Measurements from ENCODE around the gene PLCD4.

Gene PLCD4

DNA sequence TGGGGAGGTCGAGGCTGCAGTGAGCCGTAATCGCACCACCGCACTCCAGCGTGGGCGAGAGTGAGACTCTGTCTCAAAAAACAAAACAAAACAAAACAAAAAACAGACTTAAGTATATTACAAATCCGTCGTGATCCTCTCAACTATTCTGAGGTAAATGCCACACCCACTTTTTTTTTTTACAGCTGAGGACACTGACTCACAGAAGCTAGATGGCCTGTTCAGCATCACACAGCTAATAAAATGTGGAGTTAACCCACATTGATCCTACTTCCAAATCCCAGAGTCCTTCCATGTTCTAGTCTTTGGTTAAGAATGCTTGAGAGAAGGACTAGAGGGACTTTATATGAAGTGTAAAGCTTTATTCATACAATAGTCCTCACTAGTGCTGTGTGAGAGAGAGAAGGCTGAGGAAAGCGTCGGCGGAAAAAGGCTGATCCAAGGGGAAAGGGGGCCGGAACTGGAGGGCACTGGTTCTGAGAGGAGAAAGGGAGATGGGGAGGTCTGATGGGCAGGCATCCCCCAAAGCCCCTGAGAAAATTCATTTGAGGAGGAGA lies 63.5 kb downstream of the PLCD4 start:
- DNase-seq = no peak

DNA sequence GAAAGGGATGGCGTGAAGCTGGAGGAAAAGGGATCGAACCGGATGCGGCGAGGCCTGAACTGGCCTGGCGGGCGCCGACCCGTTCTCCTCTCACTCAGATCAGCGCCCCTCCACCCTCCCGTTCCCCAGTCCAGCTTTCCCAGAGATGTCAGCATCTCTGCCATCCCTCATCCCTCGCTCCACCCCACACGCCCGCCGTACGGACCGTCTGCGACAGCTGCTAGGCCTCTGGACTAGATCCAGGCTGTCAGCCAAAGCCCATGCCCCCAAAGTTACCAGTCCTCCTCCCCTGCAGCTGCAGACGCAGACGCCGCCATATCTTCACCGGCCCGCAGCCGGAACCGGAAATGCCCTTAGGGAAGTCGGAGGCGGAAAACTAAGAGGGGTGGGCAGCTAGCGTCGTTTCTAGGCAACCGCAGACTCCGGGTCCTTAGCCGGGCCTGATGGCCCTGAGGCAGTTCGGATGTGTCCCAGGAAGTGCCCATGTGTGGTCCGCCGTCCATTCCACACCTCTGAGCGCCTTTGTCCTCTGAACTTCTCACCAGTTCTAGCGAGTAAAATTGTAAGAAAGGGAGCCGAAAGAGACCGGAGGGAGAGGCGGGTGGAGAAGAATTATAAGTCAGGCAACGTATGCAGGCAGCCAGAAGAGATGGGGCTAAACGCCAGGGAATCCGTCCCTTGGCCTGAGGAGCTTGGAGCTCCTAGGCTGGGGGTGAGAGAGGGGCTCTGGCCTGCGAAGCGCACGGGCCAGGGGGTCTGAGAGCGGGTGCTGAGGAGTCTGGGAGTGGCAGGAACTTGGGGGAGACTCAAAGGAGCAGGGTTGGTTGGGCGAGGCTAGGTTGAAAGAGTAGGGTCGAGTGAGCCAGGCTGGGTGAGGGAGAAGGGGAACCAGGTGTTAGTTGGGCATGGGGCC lies 64.2 kb downstream of the PLCD4 start, which contains the start of the genes RNF25 and STK36:
TSS of gene RNF25 (minus strand) at position 349 of the 913 bp plus-strand sequence. CDS start at position 317, 32 bp downstream.
TSS of gene STK36 (plus strand) at position 433 of the 913 bp plus-strand sequence. CDS start 744 bp downstream, outside the sequence.
- DNase-seq = peak; percentile 90

DNA sequence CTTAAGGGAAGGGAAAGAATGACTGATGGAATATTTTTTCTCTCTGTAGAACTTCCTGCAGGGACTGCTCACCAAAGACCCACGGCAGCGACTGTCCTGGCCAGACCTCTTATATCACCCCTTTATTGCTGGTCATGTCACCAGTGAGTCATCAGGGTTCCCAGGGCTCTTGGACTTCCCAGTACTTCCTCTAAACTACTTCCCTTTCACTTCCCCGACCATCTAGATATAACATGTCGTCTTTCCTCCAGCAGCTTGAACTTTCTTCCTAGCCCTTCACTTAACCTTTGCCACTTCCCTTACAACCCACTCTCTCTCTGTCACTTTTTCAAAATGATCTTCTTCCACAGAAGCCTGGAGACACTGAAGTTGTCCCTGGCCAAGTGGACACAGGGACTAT lies 71.4 kb downstream of the PLCD4 start:
- DNase-seq = no peak

DNA sequence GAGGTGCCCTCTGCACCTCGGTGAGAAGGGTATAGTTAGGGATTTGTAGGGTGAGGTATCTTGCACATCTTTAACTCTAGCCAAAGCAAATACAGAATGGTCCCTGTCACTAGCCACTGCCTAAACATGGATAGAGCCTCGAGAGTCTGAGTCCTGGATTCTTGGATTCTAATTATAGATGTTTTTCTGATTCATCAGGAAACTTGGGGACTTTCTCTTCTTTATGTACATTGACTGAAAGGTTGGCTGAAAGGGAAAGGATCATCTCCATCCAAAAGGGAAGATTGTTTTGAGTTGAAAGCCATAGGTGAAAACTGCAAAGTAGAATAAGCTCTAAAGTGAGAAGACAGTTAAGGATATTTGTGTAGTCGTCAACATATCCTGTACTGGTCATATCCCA lies 72.4 kb downstream of the PLCD4 start:
- DNase-seq = no peak

Measured in activated CD4-positive, alpha-beta T cell treated with anti-CD3 and anti-CD28 coated beads for 48 hours (primary cell).